ENCODE measurements around the gene PTPN6.

Gene PTPN6

DNA sequence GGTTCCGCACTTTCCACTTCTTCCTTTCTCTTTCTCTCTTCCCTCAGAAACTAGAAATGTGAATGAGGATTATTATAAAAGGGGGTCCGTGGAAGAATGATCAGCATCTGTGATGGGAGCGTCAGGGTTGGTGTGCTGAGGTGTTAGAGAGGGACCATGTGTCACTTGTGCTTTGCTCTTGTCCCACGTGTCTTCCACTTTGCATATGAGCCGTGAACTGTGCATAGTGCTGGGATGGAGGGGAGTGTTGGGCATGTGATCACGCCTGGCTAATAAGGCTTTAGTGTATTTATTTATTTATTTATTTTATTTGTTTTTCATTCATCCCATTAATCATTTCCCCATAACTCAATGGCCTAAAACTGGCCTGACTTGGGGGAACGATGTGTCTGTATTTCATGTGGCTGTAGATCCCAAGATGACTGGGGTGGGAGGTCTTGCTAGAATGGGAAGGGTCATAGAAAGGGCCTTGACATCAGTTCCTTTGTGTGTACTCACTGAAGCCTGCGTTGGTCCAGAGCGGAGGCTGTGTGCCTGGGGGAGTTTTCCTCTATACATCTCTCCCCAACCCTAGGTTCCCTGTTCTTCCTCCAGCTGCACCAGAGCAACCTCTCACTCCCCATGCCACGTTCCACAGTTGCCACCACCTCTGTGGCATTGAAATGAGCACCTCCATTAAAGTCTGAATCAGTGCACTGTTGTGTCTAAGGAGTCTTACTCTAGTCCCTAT lies 28.0 kb upstream of the PTPN6 start:
- no peak for DNase-seq

DNA sequence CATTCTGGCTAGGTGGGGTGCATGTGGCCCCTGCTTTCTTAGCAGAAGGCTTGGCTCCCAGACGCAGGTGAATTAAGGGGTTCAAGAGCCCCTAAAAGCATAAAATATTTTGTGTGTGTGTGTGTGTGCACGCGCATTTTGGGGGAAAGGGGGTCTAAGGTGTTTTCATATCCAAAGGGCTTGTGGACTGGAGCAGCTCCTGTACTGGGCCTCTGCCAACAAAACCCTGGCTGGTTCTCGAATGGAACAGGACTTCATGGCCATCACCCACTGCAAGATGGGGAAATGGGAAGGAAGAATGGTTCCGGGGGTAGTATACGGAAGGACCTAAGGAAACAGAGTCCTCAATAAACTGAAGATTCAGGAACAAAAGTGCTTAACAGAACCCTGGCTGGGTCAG lies 27.3 kb upstream of the PTPN6 start:
- DNase-seq: no peak

DNA sequence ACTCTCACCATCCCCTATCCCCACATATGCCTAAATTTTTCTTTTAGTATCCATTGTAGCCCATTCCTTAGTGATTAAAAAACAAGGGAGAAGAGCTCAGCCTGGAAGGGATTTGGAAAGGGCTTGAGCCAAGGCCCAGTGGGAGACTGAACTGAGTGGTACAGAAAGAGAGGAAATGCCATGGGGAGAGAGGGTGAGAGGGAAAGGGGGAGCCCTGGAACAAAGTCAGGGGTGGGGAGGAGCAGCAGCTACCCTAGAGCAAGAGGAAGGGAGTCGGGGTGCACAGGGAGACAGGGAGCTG lies 26.0 kb upstream of the PTPN6 start:
- no peak for DNase-seq

DNA sequence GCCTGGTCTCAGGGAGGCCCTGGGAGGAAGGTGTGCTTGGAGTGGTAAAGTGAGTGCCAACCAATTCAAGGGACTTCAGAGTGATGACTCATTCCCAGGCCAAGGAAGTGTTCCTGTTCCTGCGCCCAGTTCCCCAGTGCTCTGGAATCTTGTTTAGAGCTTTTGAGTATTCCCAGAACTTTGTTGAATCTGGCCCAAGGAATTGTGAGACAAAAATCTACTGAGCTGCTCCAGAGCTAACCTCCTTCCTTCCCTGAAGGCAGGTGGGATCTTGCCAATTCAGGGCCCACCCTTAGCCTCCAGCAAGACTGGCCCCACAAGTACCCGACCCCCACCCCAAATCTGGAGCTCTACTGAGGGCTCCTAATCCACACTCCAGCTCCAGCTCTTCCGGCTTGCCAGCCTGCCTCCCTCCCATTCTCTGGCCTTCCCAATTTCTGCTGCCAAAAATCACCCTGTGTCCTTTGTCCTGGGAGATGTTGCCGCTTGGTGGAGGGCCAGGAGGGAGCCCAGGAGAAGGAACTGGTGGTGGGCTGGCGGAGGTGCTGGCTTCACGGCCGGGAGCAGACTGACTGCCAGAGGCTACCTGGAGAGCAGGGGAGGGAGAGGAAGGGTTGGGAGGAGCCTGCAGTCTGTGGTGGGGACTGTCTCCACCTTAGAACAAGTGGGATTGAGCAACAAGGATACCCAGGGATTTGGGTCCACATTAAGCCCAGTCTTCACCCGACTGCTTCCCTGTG lies 25.4 kb upstream of the PTPN6 start:
- DNase-seq: no peak

- no peak for DNase-seq
Observed at GRCh38 chr12:6927379-6928021, 23.7 kb upstream of the PTPN6 start, which contains the start of gene ATN1. Gene ATN1, plus strand, starts transcription at chr12:6927959. Its CDS starts 6,043 bp downstream, at chr12:6934002.

- no peak for DNase-seq
Observed at GRCh38 chr12:6928022-6928702, 23.0 kb upstream of the PTPN6 start.

DNA sequence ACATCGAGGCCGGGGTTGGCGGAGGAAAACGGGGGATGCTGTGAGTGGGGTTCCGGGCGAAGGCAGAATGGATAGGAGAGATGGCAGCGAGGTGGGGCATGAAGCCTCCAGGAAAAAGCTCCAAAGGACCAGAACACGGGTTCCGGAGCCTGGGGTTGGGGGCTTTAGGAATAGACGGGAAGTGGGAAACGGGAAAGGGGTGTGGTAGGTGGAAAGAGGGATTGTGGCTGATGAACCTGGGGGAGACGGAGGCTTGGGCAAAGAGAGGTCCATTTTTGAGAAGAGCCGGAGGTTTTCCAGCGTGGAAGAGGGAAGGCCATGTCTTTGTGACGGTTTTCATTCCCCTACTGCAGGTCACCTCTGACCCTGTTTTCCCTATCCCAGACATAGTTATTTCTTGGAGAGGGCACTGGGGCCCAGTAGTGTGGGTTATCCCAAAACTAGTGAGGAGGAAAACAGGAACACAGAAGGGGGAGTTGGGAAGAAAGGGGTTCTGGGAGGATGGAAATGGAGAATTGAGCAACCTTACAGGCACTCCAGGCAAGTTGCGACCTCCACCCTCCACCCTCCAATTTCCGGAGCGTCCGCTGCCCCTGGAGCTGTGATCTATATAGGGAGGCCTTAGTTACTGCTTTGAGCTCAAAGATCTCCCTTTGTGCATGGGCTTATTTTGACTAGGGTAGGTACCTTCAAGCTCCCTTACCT lies 22.3 kb upstream of the PTPN6 start:
- no peak for DNase-seq

GRCh38 chr12:6929466-6930452 lies 21.4 kb upstream of the PTPN6 start:
- no peak for DNase-seq

- DNase-seq: no peak
Observed at GRCh38 chr12:6932766-6933165, 18.4 kb upstream of the PTPN6 start.

DNA sequence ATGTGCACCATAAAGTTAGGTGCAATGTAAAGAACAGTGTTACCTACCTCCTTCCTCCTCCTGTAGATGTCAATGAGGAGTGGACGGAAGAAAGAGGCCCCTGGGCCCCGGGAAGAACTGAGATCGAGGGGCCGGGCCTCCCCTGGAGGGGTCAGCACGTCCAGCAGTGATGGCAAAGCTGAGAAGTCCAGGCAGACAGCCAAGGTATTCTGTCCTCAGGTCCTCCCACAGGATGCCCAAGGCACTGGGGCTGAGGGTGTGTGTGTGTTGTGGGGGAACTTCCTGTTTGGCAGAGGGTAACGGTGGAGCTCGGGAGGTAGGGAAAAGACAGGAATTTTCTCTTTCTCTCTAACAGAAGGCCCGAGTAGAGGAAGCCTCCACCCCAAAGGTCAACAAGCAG lies 17.0 kb upstream of the PTPN6 start:
- no peak for DNase-seq

DNA sequence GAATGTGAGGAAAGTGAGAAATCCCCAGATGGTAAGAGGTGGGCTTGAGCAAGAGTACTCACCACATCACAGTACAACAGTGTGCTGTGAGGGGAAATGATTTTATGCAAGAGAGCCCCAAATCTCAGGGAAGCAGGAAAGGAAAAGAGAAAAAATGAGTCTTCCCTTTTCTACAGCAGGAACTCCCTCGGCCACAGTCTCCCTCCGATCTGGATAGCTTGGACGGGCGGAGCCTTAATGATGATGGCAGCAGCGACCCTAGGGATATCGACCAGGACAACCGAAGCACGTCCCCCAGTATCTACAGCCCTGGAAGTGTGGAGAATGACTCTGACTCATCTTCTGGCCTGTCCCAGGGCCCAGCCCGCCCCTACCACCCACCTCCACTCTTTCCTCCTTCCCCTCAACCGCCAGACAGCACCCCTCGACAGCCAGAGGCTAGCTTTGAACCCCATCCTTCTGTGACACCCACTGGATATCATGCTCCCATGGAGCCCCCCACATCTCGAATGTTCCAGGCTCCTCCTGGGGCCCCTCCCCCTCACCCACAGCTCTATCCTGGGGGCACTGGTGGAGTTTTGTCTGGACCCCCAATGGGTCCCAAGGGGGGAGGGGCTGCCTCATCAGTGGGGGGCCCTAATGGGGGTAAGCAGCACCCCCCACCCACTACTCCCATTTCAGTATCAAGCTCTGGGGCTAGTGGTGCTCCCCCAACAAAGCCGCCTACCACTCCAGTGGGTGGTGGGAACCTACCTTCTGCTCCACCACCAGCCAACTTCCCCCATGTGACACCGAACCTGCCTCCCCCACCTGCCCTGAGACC lies 15.6 kb upstream of the PTPN6 start:
- no peak for DNase-seq

DNA sequence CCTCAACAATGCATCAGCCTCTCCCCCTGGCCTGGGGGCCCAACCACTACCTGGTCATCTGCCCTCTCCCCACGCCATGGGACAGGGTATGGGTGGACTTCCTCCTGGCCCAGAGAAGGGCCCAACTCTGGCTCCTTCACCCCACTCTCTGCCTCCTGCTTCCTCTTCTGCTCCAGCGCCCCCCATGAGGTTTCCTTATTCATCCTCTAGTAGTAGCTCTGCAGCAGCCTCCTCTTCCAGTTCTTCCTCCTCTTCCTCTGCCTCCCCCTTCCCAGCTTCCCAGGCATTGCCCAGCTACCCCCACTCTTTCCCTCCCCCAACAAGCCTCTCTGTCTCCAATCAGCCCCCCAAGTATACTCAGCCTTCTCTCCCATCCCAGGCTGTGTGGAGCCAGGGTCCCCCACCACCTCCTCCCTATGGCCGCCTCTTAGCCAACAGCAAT lies 14.9 kb upstream of the PTPN6 start:
- DNase-seq: no peak

DNA sequence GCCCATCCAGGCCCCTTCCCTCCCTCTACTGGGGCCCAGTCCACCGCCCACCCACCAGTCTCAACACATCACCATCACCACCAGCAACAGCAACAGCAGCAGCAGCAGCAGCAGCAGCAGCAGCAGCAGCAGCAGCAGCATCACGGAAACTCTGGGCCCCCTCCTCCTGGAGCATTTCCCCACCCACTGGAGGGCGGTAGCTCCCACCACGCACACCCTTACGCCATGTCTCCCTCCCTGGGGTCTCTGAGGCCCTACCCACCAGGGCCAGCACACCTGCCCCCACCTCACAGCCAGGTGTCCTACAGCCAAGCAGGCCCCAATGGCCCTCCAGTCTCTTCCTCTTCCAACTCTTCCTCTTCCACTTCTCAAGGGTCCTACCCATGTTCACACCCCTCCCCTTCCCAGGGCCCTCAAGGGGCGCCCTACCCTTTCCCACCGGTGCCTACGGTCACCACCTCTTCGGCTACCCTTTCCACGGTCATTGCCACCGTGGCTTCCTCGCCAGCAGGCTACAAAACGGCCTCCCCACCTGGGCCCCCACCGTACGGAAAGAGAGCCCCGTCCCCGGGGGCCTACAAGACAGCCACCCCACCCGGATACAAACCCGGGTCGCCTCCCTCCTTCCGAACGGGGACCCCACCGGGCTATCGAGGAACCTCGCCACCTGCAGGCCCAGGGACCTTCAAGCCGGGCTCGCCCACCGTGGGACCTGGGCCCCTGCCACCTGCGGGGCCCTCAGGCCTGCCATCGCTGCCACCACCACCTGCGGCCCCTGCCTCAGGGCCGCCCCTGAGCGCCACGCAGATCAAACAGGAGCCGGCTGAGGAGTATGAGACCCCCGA lies 14.3 kb upstream of the PTPN6 start:
- no peak for DNase-seq

- DNase-seq: peak; percentile 96
Observed at GRCh38 chr12:6937481-6938352, 13.4 kb upstream of the PTPN6 start.

DNA sequence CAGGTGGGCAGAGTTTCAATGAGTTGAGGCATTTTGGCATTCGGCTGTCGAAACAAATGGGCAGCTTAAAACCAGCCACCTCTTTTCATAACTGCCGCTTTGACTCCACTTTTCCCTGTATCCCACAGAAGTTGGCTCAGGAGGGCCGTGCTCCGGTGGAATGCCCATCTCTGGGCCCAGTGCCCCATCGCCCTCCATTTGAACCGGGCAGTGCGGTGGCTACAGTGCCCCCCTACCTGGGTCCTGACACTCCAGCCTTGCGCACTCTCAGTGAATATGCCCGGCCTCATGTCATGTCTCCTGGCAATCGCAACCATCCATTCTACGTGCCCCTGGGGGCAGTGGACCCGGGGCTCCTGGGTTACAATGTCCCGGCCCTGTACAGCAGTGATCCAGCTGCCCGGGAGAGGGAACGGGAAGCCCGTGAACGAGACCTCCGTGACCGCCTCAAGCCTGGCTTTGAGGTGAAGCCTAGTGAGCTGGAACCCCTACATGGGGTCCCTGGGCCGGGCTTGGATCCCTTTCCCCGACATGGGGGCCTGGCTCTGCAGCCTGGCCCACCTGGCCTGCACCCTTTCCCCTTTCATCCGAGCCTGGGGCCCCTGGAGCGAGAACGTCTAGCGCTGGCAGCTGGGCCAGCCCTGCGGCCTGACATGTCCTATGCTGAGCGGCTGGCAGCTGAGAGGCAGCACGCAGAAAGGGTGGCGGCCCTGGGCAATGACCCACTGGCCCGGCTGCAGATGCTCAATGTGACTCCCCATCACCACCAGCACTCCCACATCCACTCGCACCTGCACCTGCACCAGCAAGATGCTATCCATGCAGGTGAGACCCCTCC lies 12.6 kb upstream of the PTPN6 start:
- DNase-seq: no peak

GRCh38 chr12:6939191-6939540 lies 12.0 kb upstream of the PTPN6 start:
- no peak for DNase-seq

DNA sequence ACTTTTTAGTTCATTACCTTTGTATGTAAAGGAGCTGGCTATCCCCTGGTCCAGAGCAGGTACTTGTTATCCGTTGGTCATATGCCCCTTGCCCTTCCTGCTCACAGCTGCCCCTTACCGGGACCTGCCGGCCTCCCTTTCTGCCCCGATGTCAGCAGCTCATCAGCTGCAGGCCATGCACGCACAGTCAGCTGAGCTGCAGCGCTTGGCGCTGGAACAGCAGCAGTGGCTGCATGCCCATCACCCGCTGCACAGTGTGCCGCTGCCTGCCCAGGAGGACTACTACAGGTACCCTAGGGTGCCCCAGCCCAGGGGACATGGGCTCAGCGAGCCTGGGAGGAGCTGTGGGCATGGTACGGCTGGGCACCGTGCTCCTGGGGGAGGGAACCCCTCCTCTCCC lies 9.9 kb upstream of the PTPN6 start:
- DNase-seq: no peak

- no peak for DNase-seq
Observed at GRCh38 chr12:6941782-6942181, 9.4 kb upstream of the PTPN6 start.
